Fibroblast of the aortic adventitia (primary cell): ENCODE data around the gene MIA2. TPM values are rescaled to one million over a fixed set of nuclear protein-coding genes. Genes with fewer than 3 reads are reported as not detected.
"Not testable (repeated sequence)": the region's sequence is repeated elsewhere in the genome, so short reads cannot be mapped to it uniquely, and the experiment has no call there.

Experiments used
- DNase-seq: peaks from one replicate; pipeline ENCODE4 v3.0.0-alpha.2; 2010; ENCODE audit warnings: low read depth
- H3K4me3 ChIP-seq: 2 replicates; pipeline ENCODE4 v1.5.1; 2011; ENCODE audit warnings: low read depth, mild to moderate bottlenecking, control low read depth, low read length, moderate library complexity
- CTCF ChIP-seq: IDR thresholded peaks from 2 replicates; pipeline ENCODE4 v1.5.1; 2011; ENCODE audit warnings: mild to moderate bottlenecking, low read length, control low read depth, inconsistent platforms; ENCODE audit not compliant: insufficient read depth
- total RNA-seq: library from RNA; depleted of rRNA; stranded (reverse); fragments of >200 nt; gene quantifications from 2 replicates; pipeline ENCODE4 v1.2.3, GENCODE V29; 2012; ENCODE audit warnings: low replicate concordance

Gene MIA2
- total RNA-seq, 1 donor, result 20.4 TPM

DNA sequence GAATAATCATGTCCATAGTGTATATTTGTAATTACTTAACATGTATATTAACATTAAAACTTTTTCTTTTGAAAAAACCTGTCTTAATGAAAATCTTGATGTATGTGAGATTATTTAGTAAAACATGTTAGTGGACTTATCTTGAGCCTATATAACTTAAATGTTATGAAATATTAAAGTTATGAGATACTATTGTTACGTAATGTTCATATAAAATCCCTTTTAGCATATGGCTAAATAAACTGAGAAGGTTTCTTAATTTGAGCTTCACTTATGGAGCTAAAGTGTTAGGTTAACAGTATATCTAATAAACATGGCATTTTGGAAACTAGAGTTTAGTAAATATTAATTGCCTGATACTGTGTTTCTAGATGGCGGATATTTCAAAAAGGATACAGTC, 59.9 kb downstream of the MIA2 start:
- DNase-seq, result no peak
- H3K4me3 ChIP-seq, result no peak overlapping the region
- TF ChIP-seq CTCF, result no peak

- H3K4me3 ChIP-seq, DNase-seq: not testable (repeated sequence)
These were observed 66.7 kb downstream of the MIA2 start for GRCh38 chr14:39300389-39300788.

- DNase-seq, result no peak
- H3K4me3 ChIP-seq, result no peak overlapping the region
- no peak for TF ChIP-seq CTCF
These were observed 68.6 kb downstream of the MIA2 start for GRCh38 chr14:39302124-39302810.

DNA sequence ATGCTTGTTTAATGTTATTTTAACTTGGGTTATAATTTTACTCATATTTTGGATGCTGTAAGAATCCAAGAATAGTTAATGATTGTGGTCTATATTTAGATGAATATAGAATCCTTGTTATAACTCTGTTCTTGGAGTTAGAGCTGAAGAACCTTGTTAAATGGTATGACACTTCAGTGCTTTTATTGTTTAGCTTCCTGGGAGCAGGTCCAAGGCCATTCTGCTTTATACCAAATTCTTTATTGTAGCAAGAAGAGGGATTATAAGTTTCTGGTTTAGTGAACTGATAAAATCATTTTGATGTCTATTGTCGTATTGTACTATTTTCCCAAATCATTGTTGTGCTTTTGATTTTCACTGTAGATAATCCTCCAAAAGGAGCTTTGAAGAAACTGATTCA, 69.4 kb downstream of the MIA2 start:
- DNase-seq, result peak; percentile 45
- no peak for TF ChIP-seq CTCF

DNA sequence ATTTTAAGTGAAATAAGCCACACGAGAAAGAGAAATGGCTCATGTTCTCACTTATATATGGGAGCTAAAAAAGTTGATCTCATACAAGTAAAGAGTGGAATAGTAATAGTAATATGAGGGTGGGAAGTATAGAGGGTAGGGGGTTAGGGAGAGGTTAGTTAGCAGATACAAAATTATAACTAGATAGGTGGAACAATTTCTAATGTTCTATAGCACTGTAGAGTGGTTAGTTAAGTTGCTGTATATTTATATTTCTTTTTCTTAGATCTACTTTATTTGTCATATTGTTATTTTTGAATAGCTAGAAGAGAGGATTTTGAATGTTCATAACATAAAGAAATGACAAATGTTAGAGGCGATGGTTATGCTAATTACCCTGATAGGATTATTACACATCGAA, 74.1 kb downstream of the MIA2 start:
- H3K4me3 ChIP-seq, result no peak overlapping the region
- TF ChIP-seq CTCF, result no peak
- no peak for DNase-seq

More for the DNA sequence above, 69.4 kb downstream of the MIA2 start:
- no peak overlapping the region for H3K4me3 ChIP-seq

GRCh38 chr14:39310051-39310450, 76.3 kb downstream of the MIA2 start:
- no peak for DNase-seq
- no peak overlapping the region for H3K4me3 ChIP-seq
- TF ChIP-seq CTCF, result no peak

GRCh38 chr14:39315859-39316444, 82.2 kb downstream of the MIA2 start:
- DNase-seq, result no peak
- no peak for TF ChIP-seq CTCF
- no peak overlapping the region for H3K4me3 ChIP-seq
